G401.6 (cell line): ENCODE results near the gene KCNT2.
"Not testable (repeated sequence)": the region's sequence is repeated elsewhere in the genome, so short reads cannot be mapped to it uniquely, and the experiment has no call there.

Experiments
- FAIRE-seq: peaks from 2 replicates; lab custom pipeline; 2012; peaks lifted over from hg19 to GRCh38; lab: Jason Lieb, UNC

Gene KCNT2

GRCh38 chr1:196608390-196609369, at the start of gene KCNT2:
TSS of gene KCNT2 (minus strand) at chr1:196608440. CDS start at chr1:196608309, 131 bp downstream.
- FAIRE-seq, result peak; percentile 79

GRCh38 chr1:196655494-196655893, 47.3 kb upstream of the KCNT2 start:
- no peak for FAIRE-seq

- no peak for FAIRE-seq
These were observed 46.8 kb upstream of the KCNT2 start for GRCh38 chr1:196655071-196655470.

GRCh38 chr1:196654271-196654670, 46.0 kb upstream of the KCNT2 start:
- no peak for FAIRE-seq

GRCh38 chr1:196651637-196652215, 43.5 kb upstream of the KCNT2 start, which contains the start of gene CFH:
TSS of gene CFH (plus strand) at chr1:196652043. CDS start at chr1:196652118, 75 bp downstream.
- no peak for FAIRE-seq

- no peak for FAIRE-seq
These were observed 42.8 kb upstream of the KCNT2 start for GRCh38 chr1:196651079-196651478.

- no peak for FAIRE-seq
These were observed 42.2 kb upstream of the KCNT2 start for GRCh38 chr1:196650403-196650802.

GRCh38 chr1:196649990-196650389, 41.8 kb upstream of the KCNT2 start:
- no peak for FAIRE-seq

- FAIRE-seq, result no peak
These were observed 32.7 kb upstream of the KCNT2 start for GRCh38 chr1:196640976-196641375.

GRCh38 chr1:196639291-196639690, 31.1 kb upstream of the KCNT2 start:
- not testable (repeated sequence) for FAIRE-seq

GRCh38 chr1:196638466-196638865, 30.2 kb upstream of the KCNT2 start:
- no peak for FAIRE-seq

- no peak for FAIRE-seq
These were observed 29.4 kb upstream of the KCNT2 start for GRCh38 chr1:196637606-196638005.

GRCh38 chr1:196628838-196629237, 20.6 kb upstream of the KCNT2 start:
- FAIRE-seq, result no peak

GRCh38 chr1:196623079-196623478, 14.8 kb upstream of the KCNT2 start:
- FAIRE-seq, result peak; percentile 23

GRCh38 chr1:196619721-196620120, 11.5 kb upstream of the KCNT2 start:
- no peak for FAIRE-seq

- no peak for FAIRE-seq
These were observed 3.6 kb upstream of the KCNT2 start for GRCh38 chr1:196611873-196612272.

- no peak for FAIRE-seq
These were observed 1.1 kb upstream of the KCNT2 start for GRCh38 chr1:196609370-196609737.

- FAIRE-seq, result no peak
These were observed 259 bp downstream of the KCNT2 start for GRCh38 chr1:196607981-196608380.

GRCh38 chr1:196603651-196604050, 4.6 kb downstream of the KCNT2 start:
- FAIRE-seq, result no peak

GRCh38 chr1:196598942-196599748, 9.1 kb downstream of the KCNT2 start:
- FAIRE-seq, result no peak

GRCh38 chr1:196594700-196595099, 13.5 kb downstream of the KCNT2 start:
- FAIRE-seq, result no peak

GRCh38 chr1:196593955-196594354, 14.3 kb downstream of the KCNT2 start:
- no peak for FAIRE-seq

- no peak for FAIRE-seq
These were observed 17.3 kb downstream of the KCNT2 start for GRCh38 chr1:196590959-196591358.
